DND-41 (cell line): Measurements from ENCODE around the gene GRIK2.

ENCODE experiments used
- EZH2 ChIP-seq: IDR thresholded peaks from 3 replicates; pipeline ENCODE4 v1.6.1; 2012; ENCODE audit warnings: borderline replicate concordance, low read depth, mild to moderate bottlenecking, moderate library complexity, low read length, inconsistent platforms; ENCODE audit not compliant: severe bottlenecking
- TF ChIP-seq, protein P1 (sequence below): IDR thresholded peaks from 2 replicates; pipeline ENCODE4 v1.5.1; 2012; ENCODE audit warnings: borderline replicate concordance, low read length, moderate library complexity, mild to moderate bottlenecking; ENCODE audit not compliant: poor library complexity, severe bottlenecking; ENCODE audit errors: extremely low read depth

DNA sequence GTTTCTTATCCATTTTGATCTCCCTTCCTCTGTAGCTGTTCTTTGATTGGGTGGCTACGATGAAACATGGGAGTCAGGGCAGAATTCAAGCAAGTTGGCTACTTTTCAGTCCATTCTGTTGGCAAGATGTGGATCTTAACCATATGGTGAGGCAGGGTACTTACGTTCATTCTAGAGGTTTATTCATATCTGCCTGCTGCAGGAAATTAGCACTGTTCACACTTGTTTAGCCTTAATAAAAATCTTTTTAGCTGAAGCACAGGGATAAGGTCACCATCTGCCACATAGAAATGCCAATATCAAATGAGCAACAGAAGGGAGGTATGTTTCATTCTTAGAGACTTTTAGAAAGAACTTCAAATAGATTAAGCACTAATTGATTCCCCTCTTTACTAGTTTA is 83.9 kb downstream of the GRIK2 start:
- TF ChIP-seq, protein P1, sequence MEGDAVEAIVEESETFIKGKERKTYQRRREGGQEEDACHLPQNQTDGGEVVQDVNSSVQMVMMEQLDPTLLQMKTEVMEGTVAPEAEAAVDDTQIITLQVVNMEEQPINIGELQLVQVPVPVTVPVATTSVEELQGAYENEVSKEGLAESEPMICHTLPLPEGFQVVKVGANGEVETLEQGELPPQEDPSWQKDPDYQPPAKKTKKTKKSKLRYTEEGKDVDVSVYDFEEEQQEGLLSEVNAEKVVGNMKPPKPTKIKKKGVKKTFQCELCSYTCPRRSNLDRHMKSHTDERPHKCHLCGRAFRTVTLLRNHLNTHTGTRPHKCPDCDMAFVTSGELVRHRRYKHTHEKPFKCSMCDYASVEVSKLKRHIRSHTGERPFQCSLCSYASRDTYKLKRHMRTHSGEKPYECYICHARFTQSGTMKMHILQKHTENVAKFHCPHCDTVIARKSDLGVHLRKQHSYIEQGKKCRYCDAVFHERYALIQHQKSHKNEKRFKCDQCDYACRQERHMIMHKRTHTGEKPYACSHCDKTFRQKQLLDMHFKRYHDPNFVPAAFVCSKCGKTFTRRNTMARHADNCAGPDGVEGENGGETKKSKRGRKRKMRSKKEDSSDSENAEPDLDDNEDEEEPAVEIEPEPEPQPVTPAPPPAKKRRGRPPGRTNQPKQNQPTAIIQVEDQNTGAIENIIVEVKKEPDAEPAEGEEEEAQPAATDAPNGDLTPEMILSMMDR: no peak
- TF ChIP-seq EZH2: no peak
